Activated CD4-positive, alpha-beta memory T cell treated with anti-CD3 and anti-CD28 coated beads for 36 hours (primary cell): ENCODE data around the gene BOK. TPM values are rescaled to one million over a fixed set of nuclear protein-coding genes. Genes with fewer than 3 reads are reported as not detected.
"Not testable (repeated sequence)": the region's sequence is repeated elsewhere in the genome, so short reads cannot be mapped to it uniquely, and the experiment has no call there.

Experiments used
- CTCF ChIA-PET: fragments of 350-600 bp; sonication (Branson Sonifier 250); formaldehyde crosslinking; loops from one replicate; lab custom pipeline; 2021; ENCODE audit warnings: antibody characterized with exemption, inconsistent platforms; lab: Charles Lee
- POLR2A ChIA-PET: fragments of 350-600 bp; sonication (Branson Sonifier 250); formaldehyde crosslinking; loops from one replicate; lab custom pipeline; 2021; ENCODE audit warnings: antibody characterized with exemption; lab: Charles Lee
- DNase-seq: peaks from one replicate; pipeline ENCODE4 v3.0.0-alpha.2; 2020
- H3K27ac Mint-ChIP-seq: one replicate; pipeline ENCODE4 v1.8.0; 2021; ENCODE audit warnings: mixed read lengths
- H3K27me3 Mint-ChIP-seq: one replicate; pipeline ENCODE4 v1.8.0; 2021; ENCODE audit warnings: mixed read lengths
- H3K36me3 Mint-ChIP-seq: one replicate; pipeline ENCODE4 v1.8.0; 2021; ENCODE audit warnings: mixed read lengths
- H3K4me1 Mint-ChIP-seq: one replicate; pipeline ENCODE4 v1.8.0; 2021; ENCODE audit warnings: low read depth, mixed read lengths
- H3K4me3 Mint-ChIP-seq: one replicate; pipeline ENCODE4 v1.8.0; 2021; ENCODE audit warnings: mild to moderate bottlenecking, mixed read lengths
- H3K9me3 Mint-ChIP-seq: one replicate; pipeline ENCODE4 v1.8.0; 2021; ENCODE audit warnings: mixed read lengths
- intact Hi-C: fragments of 100-400 bp; cut with micrococcal nuclease; formaldehyde crosslinking; loops from one replicate; pipeline ENCODE4 v1.15.1; 2023
- total RNA-seq, 2 experiments: library from RNA; stranded (reverse); gene quantifications; one replicate each; pipeline ENCODE4 v1.2.3, GENCODE V29; 2021

BOK gene
- total RNA-seq, 2 experiments from 2014 or later = 0.07 to 0.10 TPM

- ChIA-PET POLR2A (no interaction called here), CTCF (no interaction called here)
- Mint-ChIP-seq H3K27me3 (peaks cover 11% of the 10 kb centered on the region), H3K4me3 (no peak overlapping the region), H3K9me3 (no peaks in the 10 kb centered on the region), H3K36me3 (no peaks in the 10 kb centered on the region), H3K27ac (no peak overlapping the region), H3K4me1 (peaks cover 3% of the 10 kb centered on the region)
- intact Hi-C loops = no loop called here
- no peak for DNase-seq
Measured at GRCh38 chr2:241563571-241563980, 5.0 kb downstream of the BOK start.

- H3K9me3 Mint-ChIP-seq = no peaks in the 10 kb centered on the region
- no peaks in the 10 kb centered on the region for H3K36me3 Mint-ChIP-seq
- no peak overlapping the region for H3K27ac Mint-ChIP-seq
- H3K4me3 Mint-ChIP-seq = no peak overlapping the region
- POLR2A ChIA-PET = no interaction called here
- peaks cover 3% of the 10 kb centered on the region for H3K4me1 Mint-ChIP-seq
- CTCF ChIA-PET = interaction anchor here (0.6 kb wide), 1 partner anchor 37 kb away, joined by 4 read pairs; no protein-coding TSS in a partner anchor
- peaks cover 11% of the 10 kb centered on the region for H3K27me3 Mint-ChIP-seq
- intact Hi-C loops = no loop called here
- no peak for DNase-seq
Measured at GRCh38 chr2:241563981-241564595, 5.5 kb downstream of the BOK start.

GRCh38 chr2:241564596-241565410 lies 6.3 kb downstream of the BOK start:
- POLR2A ChIA-PET = no interaction called here
- no peak for DNase-seq
- CTCF ChIA-PET = interaction anchor here (0.6 kb wide), 1 partner anchor 36 kb away, joined by 4 read pairs; no protein-coding TSS in a partner anchor

GRCh38 chr2:241565411-241565810 lies 6.9 kb downstream of the BOK start:
- POLR2A ChIA-PET = no interaction called here
- no peak overlapping the region for H3K27ac Mint-ChIP-seq
- no peak for DNase-seq
- H3K9me3 Mint-ChIP-seq = no peaks in the 10 kb centered on the region
- H3K4me3 Mint-ChIP-seq = no peak overlapping the region
- peaks cover 4% of the 10 kb centered on the region for H3K27me3 Mint-ChIP-seq
- no peaks in the 10 kb centered on the region for H3K36me3 Mint-ChIP-seq
- intact Hi-C loops = no loop called here
- CTCF ChIA-PET = no interaction called here
- no peaks in the 10 kb centered on the region for H3K4me1 Mint-ChIP-seq

More at GRCh38 chr2:241564596-241565410, 6.3 kb downstream of the BOK start:
- peaks cover 2% of the 10 kb centered on the region for H3K4me1 Mint-ChIP-seq
- H3K27ac Mint-ChIP-seq = no peak overlapping the region
- no peak overlapping the region for H3K4me3 Mint-ChIP-seq
- H3K27me3 Mint-ChIP-seq = peaks cover 10% of the 10 kb centered on the region
- intact Hi-C loops = no loop called here
- no peaks in the 10 kb centered on the region for H3K9me3 Mint-ChIP-seq
- H3K36me3 Mint-ChIP-seq = no peaks in the 10 kb centered on the region

- CTCF ChIA-PET, POLR2A ChIA-PET, H3K9me3 Mint-ChIP-seq, intact Hi-C loops, H3K27me3 Mint-ChIP-seq, H3K27ac Mint-ChIP-seq, H3K36me3 Mint-ChIP-seq, H3K4me1 Mint-ChIP-seq, DNase-seq, H3K4me3 Mint-ChIP-seq: not testable (repeated sequence)
Measured at GRCh38 chr2:241566021-241566420, 7.5 kb downstream of the BOK start.

- Mint-ChIP-seq H3K9me3 (no peaks in the 10 kb centered on the region), H3K4me3 (no peak overlapping the region), H3K27me3 (peaks cover 1% of the 10 kb centered on the region), H3K36me3 (no peaks in the 10 kb centered on the region), H3K4me1 (no peaks in the 10 kb centered on the region), H3K27ac (no peak overlapping the region)
- ChIA-PET POLR2A (no interaction called here), CTCF (no interaction called here)
- no peak for DNase-seq
- intact Hi-C loops = no loop called here
Measured at GRCh38 chr2:241566468-241566867, 7.9 kb downstream of the BOK start.

GRCh38 chr2:241567266-241567665 lies 8.7 kb downstream of the BOK start:
- POLR2A ChIA-PET, DNase-seq, H3K36me3 Mint-ChIP-seq, H3K9me3 Mint-ChIP-seq, H3K4me3 Mint-ChIP-seq, H3K4me1 Mint-ChIP-seq, H3K27ac Mint-ChIP-seq, H3K27me3 Mint-ChIP-seq, intact Hi-C loops: not testable (repeated sequence)
- CTCF ChIA-PET = interaction anchor here (0.6 kb wide), 1 partner anchor 55 kb away, joined by 3 read pairs; no protein-coding TSS in a partner anchor

GRCh38 chr2:241567776-241568175 lies 9.2 kb downstream of the BOK start:
- Mint-ChIP-seq H3K9me3 (no peaks in the 10 kb centered on the region), H3K4me1 (no peaks in the 10 kb centered on the region), H3K27me3 (no peaks in the 10 kb centered on the region), H3K4me3 (no peak overlapping the region), H3K36me3 (no peaks in the 10 kb centered on the region), H3K27ac (no peak overlapping the region)
- POLR2A ChIA-PET = no interaction called here
- DNase-seq = no peak
- CTCF ChIA-PET = interaction anchor here (0.6 kb wide), 1 partner anchor 55 kb away, joined by 3 read pairs; no protein-coding TSS in a partner anchor
- intact Hi-C loops = no loop called here

GRCh38 chr2:241568726-241569125 lies 10.2 kb downstream of the BOK start:
- Mint-ChIP-seq H3K36me3 (no peaks in the 10 kb centered on the region), H3K4me1 (no peaks in the 10 kb centered on the region), H3K4me3 (no peak overlapping the region), H3K9me3 (no peaks in the 10 kb centered on the region), H3K27me3 (no peaks in the 10 kb centered on the region), H3K27ac (no peak overlapping the region)
- intact Hi-C loops = no loop called here
- ChIA-PET CTCF (no interaction called here), POLR2A (no interaction called here)
- no peak for DNase-seq

GRCh38 chr2:241569831-241570281 lies 11.3 kb downstream of the BOK start:
- DNase-seq = no peak
- H3K4me3 Mint-ChIP-seq = no peak overlapping the region
- no peaks in the 10 kb centered on the region for H3K36me3 Mint-ChIP-seq
- intact Hi-C loops = no loop called here
- ChIA-PET POLR2A (no interaction called here), CTCF (no interaction called here)
- H3K27ac Mint-ChIP-seq = no peak overlapping the region
- no peaks in the 10 kb centered on the region for H3K9me3 Mint-ChIP-seq
- no peaks in the 10 kb centered on the region for H3K4me1 Mint-ChIP-seq
- no peaks in the 10 kb centered on the region for H3K27me3 Mint-ChIP-seq

- ChIA-PET CTCF (no interaction called here), POLR2A (no interaction called here)
- intact Hi-C loops = no loop called here
- Mint-ChIP-seq H3K4me1 (no peaks in the 10 kb centered on the region), H3K4me3 (no peak overlapping the region), H3K9me3 (no peaks in the 10 kb centered on the region), H3K36me3 (no peaks in the 10 kb centered on the region), H3K27me3 (no peaks in the 10 kb centered on the region), H3K27ac (no peak overlapping the region)
- DNase-seq = no peak
Measured at GRCh38 chr2:241570961-241571581, 12.5 kb downstream of the BOK start.

GRCh38 chr2:241571821-241572620 lies 13.5 kb downstream of the BOK start:
- intact Hi-C loops = no loop called here
- ChIA-PET CTCF (no interaction called here), POLR2A (no interaction called here)
- no peaks in the 10 kb centered on the region for H3K4me1 Mint-ChIP-seq
- H3K36me3 Mint-ChIP-seq = no peaks in the 10 kb centered on the region
- no peak overlapping the region for H3K4me3 Mint-ChIP-seq
- DNase-seq = no peak
- H3K27me3 Mint-ChIP-seq = no peaks in the 10 kb centered on the region
- H3K9me3 Mint-ChIP-seq = no peaks in the 10 kb centered on the region
- no peak overlapping the region for H3K27ac Mint-ChIP-seq
